GM12878 (cell line): ENCODE data around the gene FGGY. TPM values are rescaled to one million over a fixed set of nuclear protein-coding genes. Genes with fewer than 3 reads are reported as not detected.
A peak's percentile ranks its signal among the peaks of the same experiment; 100 is the strongest.

Experiments
- FOXM1 ChIP-seq: IDR thresholded peaks from 2 replicates; pipeline ENCODE4 v1.6.1; 2012; ENCODE audit warnings: low read depth, mild to moderate bottlenecking, inconsistent platforms, low read length, moderate library complexity
- GABPA ChIP-seq: IDR thresholded peaks from 2 replicates; pipeline ENCODE4 v1.6.1; 2014; ENCODE audit warnings: antibody characterized with exemption, low read depth, mild to moderate bottlenecking, inconsistent platforms
- IRF4 ChIP-seq: IDR thresholded peaks from 2 replicates; pipeline ENCODE4 v1.6.1; 2011; ENCODE audit warnings: low read depth, low read length
- JUND ChIP-seq: IDR thresholded peaks from 2 replicates; pipeline ENCODE4 v1.6.1; 2012; ENCODE audit warnings: low read depth, mild to moderate bottlenecking, low read length, improper control_type of control experiment, moderate library complexity
- KAT2A ChIP-seq: conservative IDR thresholded peaks from 2 replicates; pipeline ENCODE4 v1.6.1; 2011; ENCODE audit warnings: low read depth, low read length; ENCODE audit not compliant: control insufficient read depth
- KDM1A ChIP-seq: fragments of 200-600 bp; sonication (generic); IDR thresholded peaks from 2 replicates; pipeline ENCODE4 v1.6.1; 2016; ENCODE audit warnings: borderline replicate concordance
- KLF5 ChIP-seq: fragments of 450-650 bp; IDR thresholded peaks from 2 replicates; pipeline ENCODE4 v1.6.1; 2014; ENCODE audit warnings: mild to moderate bottlenecking; ENCODE audit not compliant: partially characterized antibody
- LARP7 ChIP-seq: fragments of 450-650 bp; IDR thresholded peaks from 2 replicates; pipeline ENCODE4 v1.6.1; 2017; ENCODE audit warnings: mild to moderate bottlenecking
- MEF2B ChIP-seq: fragments of 450-650 bp; IDR thresholded peaks from 2 replicates; pipeline ENCODE4 v1.6.1; 2018; ENCODE audit warnings: mild to moderate bottlenecking, moderate library complexity; ENCODE audit not compliant: partially characterized antibody, poor library complexity, severe bottlenecking
- NFXL1 ChIP-seq: fragments of 450-650 bp; IDR thresholded peaks from 2 replicates; pipeline ENCODE4 v1.6.1; 2017; ENCODE audit warnings: antibody characterized with exemption, mild to moderate bottlenecking, borderline replicate concordance
- NR2C1 ChIP-seq: fragments of 450-650 bp; IDR thresholded peaks from 2 replicates; pipeline ENCODE4 v1.6.1; 2017; ENCODE audit warnings: antibody characterized with exemption, mild to moderate bottlenecking, moderate library complexity
- NR2F1 ChIP-seq: fragments of 450-650 bp; conservative IDR thresholded peaks from 2 replicates; pipeline ENCODE4 v1.6.1; 2017; ENCODE audit warnings: mild to moderate bottlenecking
- PML ChIP-seq: IDR thresholded peaks from 2 replicates; pipeline ENCODE4 v1.6.1; 2012; ENCODE audit warnings: low read length, inconsistent platforms
- POLR2A ChIP-seq: IDR thresholded peaks from 2 replicates; pipeline ENCODE4 v1.6.1; 2011; ENCODE audit warnings: low read depth, mild to moderate bottlenecking, low read length
- POLR2AphosphoS5 ChIP-seq: IDR thresholded peaks from 2 replicates; pipeline ENCODE4 v1.6.1; 2011; ENCODE audit warnings: mild to moderate bottlenecking, low read length, inconsistent platforms
- SIX5 ChIP-seq: IDR thresholded peaks from 2 replicates; pipeline ENCODE4 v1.6.1; 2011; ENCODE audit warnings: mild to moderate bottlenecking, low read depth, low read length, moderate library complexity; ENCODE audit not compliant: severe bottlenecking
- SP1 ChIP-seq: IDR thresholded peaks from one replicate; pipeline ENCODE4 v1.6.1; 2011; ENCODE audit warnings: low read depth, low read length
- SREBF1 ChIP-seq: IDR thresholded peaks from 2 replicates; pipeline ENCODE4 v1.6.1; 2012; ENCODE audit warnings: mild to moderate bottlenecking, low read length
- STAT1 ChIP-seq: fragments of 450-650 bp; conservative IDR thresholded peaks from 2 replicates; pipeline ENCODE4 v1.6.1; 2014; ENCODE audit warnings: antibody characterized with exemption, mild to moderate bottlenecking
- SUPT20H ChIP-seq: IDR thresholded peaks from 2 replicates; pipeline ENCODE4 v1.6.1; 2011; ENCODE audit warnings: low read depth, mild to moderate bottlenecking, low read length, moderate library complexity, borderline replicate concordance; ENCODE audit not compliant: control insufficient read depth
- SUZ12 ChIP-seq: fragments of 200-600 bp; sonication (generic); IDR thresholded peaks from one replicate; pipeline ENCODE4 v1.6.1; 2018; ENCODE audit warnings: antibody characterized with exemption, mild to moderate bottlenecking; ENCODE audit not compliant: unreplicated experiment
- TCF12 ChIP-seq: IDR thresholded peaks from 2 replicates; pipeline ENCODE4 v1.6.1; 2011; ENCODE audit warnings: low read depth, mild to moderate bottlenecking, low read length
- ZNF622 ChIP-seq: fragments of 450-650 bp; IDR thresholded peaks from 2 replicates; pipeline ENCODE4 v1.6.1; 2017; ENCODE audit warnings: mild to moderate bottlenecking, inconsistent platforms
- ZSCAN29 ChIP-seq: fragments of 450-650 bp; IDR thresholded peaks from 2 replicates; pipeline ENCODE4 v1.6.1; 2017; ENCODE audit warnings: mild to moderate bottlenecking, moderate library complexity
- polyA plus RNA-seq, 11 experiments: library from polyadenylated mRNA; depleted of rRNA in 4 of 11; unstranded in 6 of 11; stranded (reverse) in 5 of 11; fragments of >200 nt; fragmentation: Nextera tagmentation in 4 of 11; fragmentation: Illumina TruSeq in 1 of 11; extraction: Ambion mirVana in 4 of 11; extraction: Trizol in 1 of 11; gene quantifications; 1 replicate in 1 of 11; 2 replicates in 10 of 11; pipeline versions ENCODE4 v1.2.1 to v1.2.3, GENCODE V29; 2011 to 2016; ENCODE audit warnings: inconsistent platforms in 2 of 11, missing spikeins in 2 of 11, low read depth in 1 of 11
- total RNA-seq, 4 experiments: library from RNA; depleted of rRNA in 3 of 4; stranded (reverse); fragments of >200 nt in 3 of 4; fragmentation: Illumina TruSeq in 1 of 4; extraction: Trizol in 1 of 4; gene quantifications; 2 replicates each; pipeline versions ENCODE4 v1.2.1 to v1.2.3, GENCODE V29; 2013 to 2021
- TF ChIP-seq, protein P1 (sequence below): IDR thresholded peaks from 2 replicates; pipeline ENCODE4 v1.6.1; 2012; ENCODE audit warnings: low read depth, low read length, improper control_type of control experiment
- TF ChIP-seq, protein P2 (sequence below): fragments of 450-650 bp; IDR thresholded peaks from 2 replicates; pipeline ENCODE4 v1.6.1; 2017; ENCODE audit warnings: low read depth, mild to moderate bottlenecking, moderate library complexity
- TF ChIP-seq, protein P3 (sequence below): IDR thresholded peaks from 2 replicates; pipeline ENCODE4 v1.6.1; 2012; ENCODE audit warnings: mild to moderate bottlenecking, low read depth, low read length
- TF ChIP-seq, protein P4 (sequence below): fragments of 450-650 bp; IDR thresholded peaks from 2 replicates; pipeline ENCODE4 v1.6.1; 2016; ENCODE audit warnings: mild to moderate bottlenecking

Gene FGGY
- total and polyA plus RNA-seq, 10 of the 15 experiments (the other 5 are each of a cell fraction or from before 2014, with no cell fraction given): 6.2 to 11.9 (median 7.5) TPM

DNA sequence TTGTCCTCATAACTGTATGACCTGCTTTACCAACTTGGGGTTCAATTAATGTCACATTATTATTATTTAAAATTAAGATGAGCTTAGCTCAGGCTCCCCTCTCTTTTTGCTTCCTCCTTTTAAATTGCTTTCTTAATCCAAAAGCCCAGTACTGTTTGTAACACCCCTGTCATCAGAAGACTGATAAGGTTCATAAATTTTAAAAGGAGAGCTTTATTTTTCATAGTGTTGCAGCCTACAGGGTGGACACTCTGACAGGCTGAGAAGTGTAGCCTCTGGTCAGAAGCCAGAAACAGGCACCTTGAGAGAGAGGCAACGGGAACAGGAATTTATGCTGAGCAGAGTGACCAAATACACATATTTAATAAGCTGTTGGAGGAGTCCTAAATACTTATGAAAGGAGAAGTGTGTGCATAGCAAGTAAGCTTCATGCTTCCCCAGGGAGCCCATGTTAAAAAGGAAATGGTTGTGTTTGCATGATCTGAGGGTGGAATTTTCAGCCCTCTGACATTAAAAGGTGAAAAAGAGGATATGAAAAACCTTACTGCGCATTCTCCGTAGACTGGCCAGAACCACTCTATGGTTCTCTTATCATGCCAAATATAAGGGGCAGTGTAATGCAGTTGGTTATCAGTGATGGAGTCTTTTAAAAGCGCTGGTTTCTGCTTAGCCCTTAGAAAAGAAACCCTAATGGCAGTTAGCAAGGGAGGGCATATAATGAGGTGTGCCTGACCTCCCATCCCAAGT is 30.5 kb upstream of the FGGY start (continued):
- TF ChIP-seq SUZ12: no peak
- TF ChIP-seq SIX5: no peak
- TF ChIP-seq ZNF622: no peak
- TF ChIP-seq, protein P1, sequence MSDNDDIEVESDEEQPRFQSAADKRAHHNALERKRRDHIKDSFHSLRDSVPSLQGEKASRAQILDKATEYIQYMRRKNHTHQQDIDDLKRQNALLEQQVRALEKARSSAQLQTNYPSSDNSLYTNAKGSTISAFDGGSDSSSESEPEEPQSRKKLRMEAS: no peak
- TF ChIP-seq SUPT20H: no peak
- TF ChIP-seq POLR2A: no peak
- TF ChIP-seq NR2F1: peak; percentile 59
- TF ChIP-seq LARP7: no peak; the same call in 1 of the 2 replicates
- TF ChIP-seq POLR2AphosphoS5: no peak
- no peak for TF ChIP-seq TCF12
- TF ChIP-seq, protein P2, sequence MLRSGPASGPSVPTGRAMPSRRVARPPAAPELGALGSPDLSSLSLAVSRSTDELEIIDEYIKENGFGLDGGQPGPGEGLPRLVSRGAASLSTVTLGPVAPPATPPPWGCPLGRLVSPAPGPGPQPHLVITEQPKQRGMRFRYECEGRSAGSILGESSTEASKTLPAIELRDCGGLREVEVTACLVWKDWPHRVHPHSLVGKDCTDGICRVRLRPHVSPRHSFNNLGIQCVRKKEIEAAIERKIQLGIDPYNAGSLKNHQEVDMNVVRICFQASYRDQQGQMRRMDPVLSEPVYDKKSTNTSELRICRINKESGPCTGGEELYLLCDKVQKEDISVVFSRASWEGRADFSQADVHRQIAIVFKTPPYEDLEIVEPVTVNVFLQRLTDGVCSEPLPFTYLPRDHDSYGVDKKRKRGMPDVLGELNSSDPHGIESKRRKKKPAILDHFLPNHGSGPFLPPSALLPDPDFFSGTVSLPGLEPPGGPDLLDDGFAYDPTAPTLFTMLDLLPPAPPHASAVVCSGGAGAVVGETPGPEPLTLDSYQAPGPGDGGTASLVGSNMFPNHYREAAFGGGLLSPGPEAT: peak; percentile 88
- TF ChIP-seq NR2C1: no peak
- peak; percentile 85 for TF ChIP-seq MEF2B
- TF ChIP-seq KAT2A: no peak
- TF ChIP-seq, protein P3, sequence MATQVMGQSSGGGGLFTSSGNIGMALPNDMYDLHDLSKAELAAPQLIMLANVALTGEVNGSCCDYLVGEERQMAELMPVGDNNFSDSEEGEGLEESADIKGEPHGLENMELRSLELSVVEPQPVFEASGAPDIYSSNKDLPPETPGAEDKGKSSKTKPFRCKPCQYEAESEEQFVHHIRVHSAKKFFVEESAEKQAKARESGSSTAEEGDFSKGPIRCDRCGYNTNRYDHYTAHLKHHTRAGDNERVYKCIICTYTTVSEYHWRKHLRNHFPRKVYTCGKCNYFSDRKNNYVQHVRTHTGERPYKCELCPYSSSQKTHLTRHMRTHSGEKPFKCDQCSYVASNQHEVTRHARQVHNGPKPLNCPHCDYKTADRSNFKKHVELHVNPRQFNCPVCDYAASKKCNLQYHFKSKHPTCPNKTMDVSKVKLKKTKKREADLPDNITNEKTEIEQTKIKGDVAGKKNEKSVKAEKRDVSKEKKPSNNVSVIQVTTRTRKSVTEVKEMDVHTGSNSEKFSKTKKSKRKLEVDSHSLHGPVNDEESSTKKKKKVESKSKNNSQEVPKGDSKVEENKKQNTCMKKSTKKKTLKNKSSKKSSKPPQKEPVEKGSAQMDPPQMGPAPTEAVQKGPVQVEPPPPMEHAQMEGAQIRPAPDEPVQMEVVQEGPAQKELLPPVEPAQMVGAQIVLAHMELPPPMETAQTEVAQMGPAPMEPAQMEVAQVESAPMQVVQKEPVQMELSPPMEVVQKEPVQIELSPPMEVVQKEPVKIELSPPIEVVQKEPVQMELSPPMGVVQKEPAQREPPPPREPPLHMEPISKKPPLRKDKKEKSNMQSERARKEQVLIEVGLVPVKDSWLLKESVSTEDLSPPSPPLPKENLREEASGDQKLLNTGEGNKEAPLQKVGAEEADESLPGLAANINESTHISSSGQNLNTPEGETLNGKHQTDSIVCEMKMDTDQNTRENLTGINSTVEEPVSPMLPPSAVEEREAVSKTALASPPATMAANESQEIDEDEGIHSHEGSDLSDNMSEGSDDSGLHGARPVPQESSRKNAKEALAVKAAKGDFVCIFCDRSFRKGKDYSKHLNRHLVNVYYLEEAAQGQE: no peak
- TF ChIP-seq FOXM1: no peak
- no peak for TF ChIP-seq KLF5
- peak; percentile 34 for TF ChIP-seq SP1
- TF ChIP-seq SREBF1: no peak
- TF ChIP-seq NFXL1: no peak
- TF ChIP-seq KDM1A: no peak
- TF ChIP-seq PML: no peak
- TF ChIP-seq, protein P4, sequence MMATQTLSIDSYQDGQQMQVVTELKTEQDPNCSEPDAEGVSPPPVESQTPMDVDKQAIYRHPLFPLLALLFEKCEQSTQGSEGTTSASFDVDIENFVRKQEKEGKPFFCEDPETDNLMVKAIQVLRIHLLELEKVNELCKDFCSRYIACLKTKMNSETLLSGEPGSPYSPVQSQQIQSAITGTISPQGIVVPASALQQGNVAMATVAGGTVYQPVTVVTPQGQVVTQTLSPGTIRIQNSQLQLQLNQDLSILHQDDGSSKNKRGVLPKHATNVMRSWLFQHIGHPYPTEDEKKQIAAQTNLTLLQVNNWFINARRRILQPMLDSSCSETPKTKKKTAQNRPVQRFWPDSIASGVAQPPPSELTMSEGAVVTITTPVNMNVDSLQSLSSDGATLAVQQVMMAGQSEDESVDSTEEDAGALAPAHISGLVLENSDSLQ: no peak
- TF ChIP-seq ZSCAN29: no peak
- no peak for TF ChIP-seq JUND
- TF ChIP-seq GABPA: no peak
- TF ChIP-seq IRF4: 0 out of 2 replicates have a peak, but pooled peaks have one; percentile 19
- TF ChIP-seq STAT1: no peak
